PC-9 (cell line): ENCODE measurements around the gene TNXB. TPM values are rescaled to one million over a fixed set of nuclear protein-coding genes. Genes with fewer than 3 reads are reported as not detected.

Experiments used
- BruUV-seq: library from RNA; stranded (reverse); fragments of 400-500 nt; replicated peaks from 2 replicates; lab custom pipeline; 2021; lab: Mats Ljungman, UMichigan
- CTCF ChIA-PET: fragments of 300-600 bp; sonication (Branson Sonifier 250); formaldehyde crosslinking; loops from one replicate; lab custom pipeline; 2022; ENCODE audit warnings: antibody characterized with exemption; lab: Charles Lee
- POLR2A ChIA-PET: fragments of 300-600 bp; sonication (Branson Sonifier 250); formaldehyde crosslinking; loops from one replicate; lab custom pipeline; 2022; ENCODE audit warnings: antibody characterized with exemption; ENCODE audit not compliant: unreplicated experiment; lab: Charles Lee
- DNase-seq, 2 experiments: peaks; one replicate each; pipeline versions ENCODE4 v3.0.0 to v3.0.0-alpha.2; 2015 to 2022; ENCODE audit warnings: mixed read lengths in 1 of 2
- H2AFZ ChIP-seq: fragments of 200-600 bp; sonication (generic); 2 replicates; pipeline ENCODE4 v1.8.1; 2017; ENCODE audit warnings: antibody characterized with exemption
- H3F3A ChIP-seq: fragments of 200-600 bp; sonication (generic); 2 replicates; pipeline ENCODE4 v1.8.1; 2017; ENCODE audit warnings: antibody characterized with exemption, mild to moderate bottlenecking, low read depth; ENCODE audit not compliant: insufficient read depth
- H3K27ac ChIP-seq: fragments of 200-600 bp; sonication (generic); 2 replicates; pipeline ENCODE4 v1.6.1; 2016; ENCODE audit warnings: mixed run types
- H3K27me3 ChIP-seq: fragments of 200-600 bp; sonication (generic); 2 replicates; pipeline ENCODE4 v1.6.1; 2016; ENCODE audit warnings: low read depth, mixed run types; ENCODE audit not compliant: insufficient read depth
- H3K36me3 ChIP-seq: fragments of 200-600 bp; sonication (generic); 2 replicates; pipeline ENCODE4 v1.6.1; 2016; ENCODE audit warnings: low read depth, mixed run types
- H3K4me1 ChIP-seq: fragments of 200-600 bp; sonication (generic); replicated peaks from 2 replicates; pipeline ENCODE4 v1.6.1; 2016; ENCODE audit warnings: mixed run types; ENCODE audit not compliant: insufficient read depth
- H3K4me2 ChIP-seq: fragments of 200-600 bp; sonication (generic); 2 replicates; pipeline ENCODE4 v1.6.1; 2017; ENCODE audit warnings: mixed run types
- H3K4me3 ChIP-seq: fragments of 200-600 bp; sonication (generic); 2 replicates; pipeline ENCODE4 v1.6.1; 2016; ENCODE audit warnings: mixed run types
- H3K79me2 ChIP-seq: fragments of 200-600 bp; sonication (generic); 2 replicates; pipeline ENCODE4 v1.6.1; 2017; ENCODE audit warnings: low read depth, mixed run types
- H3K9me2 ChIP-seq: fragments of 200-600 bp; sonication (generic); 2 replicates; pipeline ENCODE4 v1.8.1; 2017; ENCODE audit warnings: mild to moderate bottlenecking; ENCODE audit not compliant: insufficient read depth
- H3K9me3 ChIP-seq: fragments of 200-600 bp; sonication (generic); 2 replicates; pipeline ENCODE4 v1.8.1; 2016; ENCODE audit warnings: low read depth; ENCODE audit not compliant: insufficient read depth
- H4K20me1 ChIP-seq: fragments of 200-600 bp; sonication (generic); 2 replicates; pipeline ENCODE4 v1.8.1; 2017; ENCODE audit not compliant: insufficient read depth
- EZH2 ChIP-seq: fragments of 200-600 bp; sonication (generic); IDR thresholded peaks from 2 replicates; pipeline ENCODE4 v1.8.0; 2017; ENCODE audit warnings: antibody characterized with exemption, low read depth
- intact Hi-C: fragments of 100-400 bp; cut with micrococcal nuclease; formaldehyde crosslinking; loops from one replicate; pipeline ENCODE4 v1.10.0; 2022; ENCODE audit not compliant: unreplicated experiment
- total RNA-seq: library from RNA; stranded (reverse); gene quantifications from 2 replicates; pipeline ENCODE4 v1.2.3, GENCODE V29; 2021
- TF ChIP-seq, protein P1 (sequence below): fragments of 200-600 bp; sonication (generic); conservative IDR thresholded peaks from 2 replicates; pipeline ENCODE4 v1.6.1; 2017; ENCODE audit warnings: mixed run types, antibody characterized with exemption, mild to moderate bottlenecking, moderate library complexity

TNXB gene
- total RNA-seq, 1 experiment from 2014 or later = 15.1 TPM

DNA sequence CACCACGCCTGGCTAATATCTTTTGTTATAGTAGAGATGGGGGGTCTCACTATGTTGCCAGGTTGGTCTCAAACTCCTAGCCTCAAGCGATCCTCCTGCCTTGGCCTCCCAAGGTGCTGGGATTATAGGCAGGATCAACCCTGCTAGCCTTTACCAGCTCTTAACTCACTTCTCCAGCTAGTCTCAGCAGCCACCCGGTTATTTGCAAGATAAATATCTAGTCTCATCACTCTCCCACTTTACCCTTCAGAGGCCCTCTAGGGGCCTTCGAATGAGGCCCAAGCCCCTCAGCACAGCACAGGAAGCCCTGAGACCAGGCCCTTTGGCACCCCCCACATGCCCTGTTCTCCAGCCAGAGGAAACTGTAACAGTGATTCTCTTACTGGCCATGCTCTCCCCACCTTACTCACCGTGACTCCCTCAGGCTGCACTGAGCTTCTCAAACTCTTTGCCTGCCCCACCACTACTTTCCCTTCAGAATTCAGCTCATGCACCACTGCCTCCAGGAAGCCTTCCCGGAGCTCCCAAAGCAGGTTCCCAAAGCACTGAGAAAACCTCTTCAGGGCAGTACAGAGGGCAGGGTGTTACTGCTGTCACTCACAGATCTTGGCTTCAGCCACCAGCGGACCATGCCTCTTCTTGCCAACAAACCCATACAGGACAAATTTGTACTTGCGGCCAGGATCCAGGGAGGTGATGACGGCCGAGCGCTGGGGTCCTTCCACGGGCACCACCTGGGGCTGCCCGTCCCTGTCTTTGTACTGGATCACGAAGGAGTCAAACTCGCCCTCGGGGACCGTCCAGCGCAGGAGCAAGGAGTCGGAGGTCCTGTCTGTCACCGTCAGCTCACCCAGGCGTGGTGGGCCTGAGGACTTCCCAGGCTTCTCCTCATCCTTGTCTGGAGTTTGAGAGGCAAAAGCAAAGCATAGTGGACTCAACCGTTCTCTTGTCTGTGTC, 25.0 kb downstream of the TNXB start:
- no peak for TF ChIP-seq EZH2
- TF ChIP-seq, protein P1, sequence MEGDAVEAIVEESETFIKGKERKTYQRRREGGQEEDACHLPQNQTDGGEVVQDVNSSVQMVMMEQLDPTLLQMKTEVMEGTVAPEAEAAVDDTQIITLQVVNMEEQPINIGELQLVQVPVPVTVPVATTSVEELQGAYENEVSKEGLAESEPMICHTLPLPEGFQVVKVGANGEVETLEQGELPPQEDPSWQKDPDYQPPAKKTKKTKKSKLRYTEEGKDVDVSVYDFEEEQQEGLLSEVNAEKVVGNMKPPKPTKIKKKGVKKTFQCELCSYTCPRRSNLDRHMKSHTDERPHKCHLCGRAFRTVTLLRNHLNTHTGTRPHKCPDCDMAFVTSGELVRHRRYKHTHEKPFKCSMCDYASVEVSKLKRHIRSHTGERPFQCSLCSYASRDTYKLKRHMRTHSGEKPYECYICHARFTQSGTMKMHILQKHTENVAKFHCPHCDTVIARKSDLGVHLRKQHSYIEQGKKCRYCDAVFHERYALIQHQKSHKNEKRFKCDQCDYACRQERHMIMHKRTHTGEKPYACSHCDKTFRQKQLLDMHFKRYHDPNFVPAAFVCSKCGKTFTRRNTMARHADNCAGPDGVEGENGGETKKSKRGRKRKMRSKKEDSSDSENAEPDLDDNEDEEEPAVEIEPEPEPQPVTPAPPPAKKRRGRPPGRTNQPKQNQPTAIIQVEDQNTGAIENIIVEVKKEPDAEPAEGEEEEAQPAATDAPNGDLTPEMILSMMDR = no peak
- ChIA-PET POLR2A (interaction anchor here (0.6 kb wide), 1 partner anchor 219 kb away, joined by 4 read pairs; no protein-coding TSS in a partner anchor), CTCF (no interaction called here)
- Histone ChIP-seq H3K9me3 (no peaks in the 10 kb centered on the region), H3K79me2 (no peaks in the 10 kb centered on the region), H3K27ac (peak overlapping the region; percentile 54), H3K4me2 (peak overlapping the region; percentile 71), H3K9me2 (no peaks in the 10 kb centered on the region), H3F3A (peaks cover 34% of the 10 kb centered on the region), H2AFZ (no peak overlapping the region), H3K36me3 (no peaks in the 10 kb centered on the region), H3K4me1 (peaks cover 85% of the 10 kb centered on the region), H3K4me3 (no peak overlapping the region), H4K20me1 (no peaks in the 10 kb centered on the region), H3K27me3 (no peaks in the 10 kb centered on the region)
- no TSS peak for BruUV-seq
- intact Hi-C loops = no loop called here
- no peak for DNase-seq

DNA sequence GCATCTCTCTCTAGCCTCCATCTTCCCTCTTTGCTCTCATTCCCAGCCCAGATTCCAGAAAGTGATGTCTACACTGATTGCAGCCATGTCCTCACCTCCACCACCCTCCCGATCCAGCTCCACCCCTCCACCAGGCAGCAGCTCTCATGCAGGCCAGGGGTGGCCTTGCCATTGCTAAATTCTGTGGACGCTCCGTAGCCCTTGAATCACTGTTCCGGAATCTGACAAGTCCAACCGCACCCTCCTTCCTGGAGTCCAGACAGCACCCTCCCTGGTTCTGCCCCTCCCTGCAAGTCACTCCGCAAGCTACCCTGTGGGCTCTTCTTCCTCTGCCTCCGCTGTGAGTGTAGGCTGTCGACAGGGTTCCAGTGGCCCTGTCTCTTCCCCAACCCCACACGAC, 26.2 kb downstream of the TNXB start:
- Histone ChIP-seq H3K9me3 (no peaks in the 10 kb centered on the region), H3K4me3 (peak overlapping the region; percentile 9; the same call in 1 of the 2 replicates), H3K27me3 (no peaks in the 10 kb centered on the region), H3K9me2 (no peaks in the 10 kb centered on the region), H3K36me3 (no peaks in the 10 kb centered on the region), H3K4me1 (peaks cover 88% of the 10 kb centered on the region), H3K4me2 (peak overlapping the region; percentile 71), H4K20me1 (no peaks in the 10 kb centered on the region), H2AFZ (no peak overlapping the region; the same call in 1 of the 2 replicates), H3K79me2 (no peaks in the 10 kb centered on the region), H3F3A (peaks cover 34% of the 10 kb centered on the region), H3K27ac (peak overlapping the region; percentile 54)
- TF ChIP-seq, protein P1 = no peak
- no peak for TF ChIP-seq EZH2
- CTCF ChIA-PET = no interaction called here
- intact Hi-C loops = no loop called here
- POLR2A ChIA-PET = interaction anchor here (0.5 to 1.0 kb wide), 4 partner anchors 107 to 418 kb away, joined by 3 to 17 read pairs (median 4); partner anchors contain the start of genes GPANK1 and PBX2
- peak; percentile 84 to 93 for DNase-seq
- no TSS peak for BruUV-seq

DNA sequence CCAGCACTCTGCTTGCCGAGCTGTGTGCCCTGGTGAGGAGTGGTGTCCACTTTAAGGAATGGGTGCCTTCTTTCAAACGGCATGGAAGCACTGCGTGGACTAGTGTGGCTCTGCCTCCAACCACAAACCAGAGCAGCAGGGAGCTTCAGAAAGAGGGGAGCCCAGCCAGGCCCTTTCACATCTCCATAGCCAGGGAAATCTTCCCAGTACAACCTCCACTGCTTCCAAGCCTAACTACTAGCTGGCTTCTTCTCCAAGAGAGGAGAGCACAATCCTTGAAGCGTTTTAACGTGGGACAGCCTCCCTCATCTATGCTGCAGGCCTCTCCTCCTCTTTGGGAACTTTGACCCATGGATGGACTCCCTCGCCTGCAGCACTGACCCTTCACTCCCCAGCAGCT, 26.7 kb downstream of the TNXB start:
- no peaks in the 10 kb centered on the region for H3K79me2 ChIP-seq
- no peak overlapping the region for H3K4me3 ChIP-seq
- H2AFZ ChIP-seq = no peak overlapping the region; the same call in 1 of the 2 replicates
- intact Hi-C loops = no loop called here
- H3K4me2 ChIP-seq = peak overlapping the region; percentile 71
- no peaks in the 10 kb centered on the region for H3K9me2 ChIP-seq
- no TSS peak for BruUV-seq
- H3F3A ChIP-seq = peaks cover 36% of the 10 kb centered on the region
- DNase-seq = no peak
- H4K20me1 ChIP-seq = no peaks in the 10 kb centered on the region
- no peaks in the 10 kb centered on the region for H3K9me3 ChIP-seq
- peak overlapping the region; percentile 38 for H3K27ac ChIP-seq
- ChIA-PET POLR2A (interaction anchor here (0.5 to 1.0 kb wide), 4 partner anchors 108 to 418 kb away, joined by 3 to 17 read pairs (median 4); partner anchors contain the start of genes GPANK1 and PBX2), CTCF (no interaction called here)
- peaks cover 88% of the 10 kb centered on the region for H3K4me1 ChIP-seq
- H3K27me3 ChIP-seq = no peaks in the 10 kb centered on the region
- no peaks in the 10 kb centered on the region for H3K36me3 ChIP-seq
- no peak for TF ChIP-seq EZH2
- TF ChIP-seq, protein P1 = no peak
